Posterior cingulate gyrus (tissue), 11 donors: ENCODE measurements around the gene HDDC2.
A peak's percentile ranks its signal among the peaks of the same experiment; 100 is the strongest.

Experiments
- DNase-seq, 10 donors: peaks; one replicate each; pipeline versions ENCODE4 v3.0.0 to v3.0.0-alpha.2; 2020 to 2021; ENCODE audit warnings: mixed read lengths in 3 of 10
- intact Hi-C: fragments of 100-400 bp; cut with DNase I; formaldehyde crosslinking; loops from one replicate; pipeline ENCODE4 v1.15.1; 2023

HDDC2 gene

GRCh38 chr6:125275779-125276178 is 26.0 kb downstream of the HDDC2 start:
- intact Hi-C loops = no loop called here
- DNase-seq = no peak

GRCh38 chr6:125274935-125275334 is 26.8 kb downstream of the HDDC2 start:
- intact Hi-C loops = no loop called here
- DNase-seq = no peak

- intact Hi-C loops = no loop called here
- peak in 1 of 10 donors; percentile 15 for DNase-seq
Observed at GRCh38 chr6:125273965-125274364, 27.8 kb downstream of the HDDC2 start.

- intact Hi-C loops = no loop called here
Observed at GRCh38 chr6:125273251-125273650, 28.5 kb downstream of the HDDC2 start.

GRCh38 chr6:125271486-125272159 is 30.1 kb downstream of the HDDC2 start:
- intact Hi-C loops = no loop called here
- DNase-seq = peak in 1 of 10 donors; percentile 14

More at GRCh38 chr6:125273251-125273650, 28.5 kb downstream of the HDDC2 start:
- peak in 1 of 10 donors; percentile 43 for DNase-seq

GRCh38 chr6:125270380-125270779 is 31.4 kb downstream of the HDDC2 start:
- DNase-seq = no peak
- intact Hi-C loops = no loop called here

GRCh38 chr6:125269328-125269985 is 32.3 kb downstream of the HDDC2 start:
- peak in 1 of 10 donors; percentile 24 for DNase-seq
- intact Hi-C loops = no loop called here

GRCh38 chr6:125268765-125269164 is 33.0 kb downstream of the HDDC2 start:
- no peak for DNase-seq
- intact Hi-C loops = no loop called here

- DNase-seq = peak in 1 of 10 donors; percentile 75
- intact Hi-C loops = no loop called here
Observed at GRCh38 chr6:125267806-125268523, 33.8 kb downstream of the HDDC2 start.

- peak in 1 of 10 donors; percentile 24 for DNase-seq
- intact Hi-C loops = no loop called here
Observed at GRCh38 chr6:125264476-125264875, 37.3 kb downstream of the HDDC2 start.

GRCh38 chr6:125262016-125263013 is 39.5 kb downstream of the HDDC2 start:
- intact Hi-C loops = no loop called here

GRCh38 chr6:125259354-125259736 is 42.4 kb downstream of the HDDC2 start:
- intact Hi-C loops = no loop called here
- no peak for DNase-seq

More at GRCh38 chr6:125262016-125263013, 39.5 kb downstream of the HDDC2 start:
- DNase-seq = peak in 1 of 10 donors; percentile 76

GRCh38 chr6:125258651-125259353 is 43.0 kb downstream of the HDDC2 start:
- no peak for DNase-seq
- intact Hi-C loops = no loop called here

- DNase-seq = no peak
- intact Hi-C loops = no loop called here
Observed at GRCh38 chr6:125257351-125257750, 44.4 kb downstream of the HDDC2 start.

GRCh38 chr6:125255201-125255600 is 46.6 kb downstream of the HDDC2 start:
- intact Hi-C loops = no loop called here

GRCh38 chr6:125254321-125254720 is 47.4 kb downstream of the HDDC2 start:
- DNase-seq = no peak
- intact Hi-C loops = no loop called here

More at GRCh38 chr6:125255201-125255600, 46.6 kb downstream of the HDDC2 start:
- no peak for DNase-seq

- DNase-seq = no peak
- intact Hi-C loops = no loop called here
Observed at GRCh38 chr6:125253881-125254280, 47.9 kb downstream of the HDDC2 start.

- DNase-seq = no peak
- intact Hi-C loops = no loop called here
Observed at GRCh38 chr6:125252891-125253290, 48.9 kb downstream of the HDDC2 start.

- DNase-seq = no peak
Observed at GRCh38 chr6:125251516-125252220, 50.1 kb downstream of the HDDC2 start.

More at GRCh38 chr6:125251516-125252220, 50.1 kb downstream of the HDDC2 start:
- intact Hi-C loops = no loop called here
